Measurements from ENCODE around the gene TCFL5. TPM values are rescaled to one million over a fixed set of nuclear protein-coding genes. Genes with fewer than 3 reads are reported as not detected.

TCFL5 gene
- total RNA-seq, 2 experiments from 2014 or later: 6.2 to 6.5 TPM

- CTCF ChIA-PET: interaction anchor here (2.0 kb wide), 1 partner anchor 12 kb away, joined by 5 read pairs; no protein-coding TSS in a partner anchor
- POLR2A ChIA-PET: no interaction called here
Observed at GRCh38 chr20:62820208-62820961, 41.2 kb downstream of the TCFL5 start.

GRCh38 chr20:62819494-62820174 is 42.0 kb downstream of the TCFL5 start:
- CTCF ChIA-PET: interaction anchor here (0.6 to 2.0 kb wide), 2 partner anchors 11 to 188 kb away, joined by 3 to 5 read pairs; no protein-coding TSS in a partner anchor
- POLR2A ChIA-PET: no interaction called here

- ChIA-PET CTCF (interaction anchor here (0.6 to 1.1 kb wide), 2 partner anchors 11 to 187 kb away, joined by 3 to 4 read pairs; no protein-coding TSS in a partner anchor), POLR2A (no interaction called here)
Observed at GRCh38 chr20:62818592-62819493, 42.8 kb downstream of the TCFL5 start.

- ChIA-PET POLR2A (no interaction called here), CTCF (interaction anchor here (1.1 kb wide), 1 partner anchor 10 kb away, joined by 4 read pairs; no protein-coding TSS in a partner anchor)
Observed at GRCh38 chr20:62817975-62818591, 43.5 kb downstream of the TCFL5 start.

- POLR2A ChIA-PET: interaction anchor here (0.6 kb wide), 1 partner anchor 9 kb away, joined by 9 read pairs; no protein-coding TSS in a partner anchor
Observed at GRCh38 chr20:62816884-62817873, 44.4 kb downstream of the TCFL5 start, which contains the start of gene COL9A3. TSS of gene COL9A3 (plus strand) at chr20:62817050. CDS start at chr20:62817065, 15 bp downstream.

GRCh38 chr20:62816031-62816883 is 45.4 kb downstream of the TCFL5 start:
- CTCF ChIA-PET: interaction anchor here (0.7 to 0.8 kb wide), 2 partner anchors 8 to 30 kb away, joined by 3 to 5 read pairs; no protein-coding TSS in a partner anchor
- POLR2A ChIA-PET: interaction anchor here (0.5 to 0.6 kb wide), 2 partner anchors 8 to 144 kb away, joined by 3 to 9 read pairs; no protein-coding TSS in a partner anchor

More at GRCh38 chr20:62816884-62817873, 44.4 kb downstream of the TCFL5 start, which contains the start of gene COL9A3:
- CTCF ChIA-PET: interaction anchor here (0.7 to 1.1 kb wide), 2 partner anchors 9 kb away, joined by 4 to 5 read pairs; no protein-coding TSS in a partner anchor

- POLR2A ChIA-PET: interaction anchor here (0.5 kb wide), 1 partner anchor 143 kb away, joined by 3 read pairs; no protein-coding TSS in a partner anchor
- CTCF ChIA-PET: interaction anchor here (0.8 to 1.3 kb wide), 3 partner anchors 31 to 119 kb away, joined by 3 to 4 read pairs (median 3); no protein-coding TSS in a partner anchor
Observed at GRCh38 chr20:62815066-62815991, 46.3 kb downstream of the TCFL5 start.

- CTCF ChIA-PET: interaction anchor here (1.0 to 1.3 kb wide), 2 partner anchors 42 to 119 kb away, joined by 3 to 4 read pairs; no protein-coding TSS in a partner anchor
- POLR2A ChIA-PET: no interaction called here
Observed at GRCh38 chr20:62814709-62815065, 46.9 kb downstream of the TCFL5 start.

- CTCF ChIA-PET: interaction anchor here (1.0 to 1.3 kb wide), 2 partner anchors 42 to 120 kb away, joined by 3 to 4 read pairs; no protein-coding TSS in a partner anchor
- POLR2A ChIA-PET: no interaction called here
Observed at GRCh38 chr20:62814060-62814708, 47.4 kb downstream of the TCFL5 start.

- CTCF ChIA-PET: no interaction called here
- POLR2A ChIA-PET: no interaction called here
Observed at GRCh38 chr20:62813588-62813987, 48.0 kb downstream of the TCFL5 start.

GRCh38 chr20:62812907-62813200 is 48.8 kb downstream of the TCFL5 start:
- CTCF ChIA-PET: no interaction called here
- POLR2A ChIA-PET: no interaction called here

- CTCF ChIA-PET: no interaction called here
- POLR2A ChIA-PET: no interaction called here
Observed at GRCh38 chr20:62812181-62812906, 49.3 kb downstream of the TCFL5 start.

- ChIA-PET POLR2A (no interaction called here), CTCF (no interaction called here)
Observed at GRCh38 chr20:62811720-62812119, 49.9 kb downstream of the TCFL5 start.

- ChIA-PET CTCF (no interaction called here), POLR2A (no interaction called here)
Observed at GRCh38 chr20:62811320-62811719, 50.3 kb downstream of the TCFL5 start.
